K562 treated with DMSO at 1 percent for 4 hours (cell line): Measurements from ENCODE around the gene SPDYE1. TPM values are rescaled to one million over a fixed set of nuclear protein-coding genes. Genes with fewer than 3 reads are reported as not detected.

Experiments
- total RNA-seq: library from RNA; unstranded; fragments of 300-600 nt; gene quantifications from 2 replicates; pipeline ENCODE4 v1.2.3, GENCODE V29; 2022; ENCODE audit not compliant: insufficient read depth

The SPDYE1 gene, protein sequence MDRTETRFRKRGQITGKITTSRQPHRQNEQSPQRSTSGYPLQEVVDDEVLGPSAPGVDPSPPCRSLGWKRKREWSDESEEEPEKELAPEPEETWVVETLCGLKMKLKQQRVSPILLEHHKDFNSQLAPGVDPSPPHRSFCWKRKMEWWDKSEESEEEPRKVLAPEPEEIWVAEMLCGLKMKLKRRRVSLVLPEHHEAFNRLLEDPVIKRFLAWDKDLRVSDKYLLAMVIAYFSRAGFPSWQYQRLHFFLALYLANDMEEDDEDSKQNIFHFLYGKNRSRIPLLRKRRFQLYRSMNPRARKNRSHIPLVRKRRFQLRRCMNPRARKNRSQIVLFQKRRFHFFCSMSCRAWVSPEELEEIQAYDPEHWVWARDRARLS
- total RNA-seq, result not detected in 2 replicates

DNA sequence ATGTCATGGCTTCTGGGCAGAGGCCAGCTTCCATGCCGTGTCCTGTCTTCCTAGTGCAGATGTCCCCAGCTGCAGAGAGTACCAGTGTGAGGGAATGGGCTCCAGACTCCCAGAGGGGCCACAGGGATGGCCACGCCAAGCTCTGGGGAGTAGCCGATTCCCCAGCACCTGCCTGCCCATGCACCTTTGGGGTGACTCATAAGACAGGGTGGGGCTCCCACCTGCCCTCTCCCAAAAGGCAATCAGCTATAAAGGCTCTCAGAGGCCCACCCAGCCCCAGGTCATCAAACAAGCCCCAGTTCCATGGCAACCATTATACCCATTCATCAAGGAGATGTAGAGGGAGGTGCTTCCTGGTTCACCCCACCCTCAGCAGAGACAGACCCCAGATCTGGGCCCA lies at the start of gene SPDYE1:
Gene SPDYE1 (plus strand): TSS at position 366 of the 400 bp plus-strand sequence. CDS start 2,053 bp downstream, outside the sequence.

GRCh38 chr7:44044315-44045225 lies 46.9 kb downstream of the SPDYE1 start, which contains the start of gene DBNL:
TSS of gene DBNL (plus strand) at chr7:44044702. CDS start at chr7:44044738, 36 bp downstream.

Other genes with a start within 250 kb of the SPDYE1 start
- gene BLVRA, start 239.2 kb upstream of the SPDYE1 start, total RNA-seq, result 162 and 202 TPM in 2 replicates
- 242 and 278 TPM in 2 replicates for gene MRPS24, start 128.4 kb upstream of the SPDYE1 start, total RNA-seq
- 16.1 and 18.6 TPM in 2 replicates for gene URGCP, start 91.3 kb upstream of the SPDYE1 start, total RNA-seq
- 7.9 and 14.8 TPM in 2 replicates for gene UBE2D4, start 71.5 kb upstream of the SPDYE1 start, total RNA-seq
- gene DBNL, start 46.8 kb downstream of the SPDYE1 start, total RNA-seq, result 35.0 and 40.7 TPM in 2 replicates
- gene PGAM2, start 67.7 kb downstream of the SPDYE1 start, total RNA-seq, result not detected in 2 replicates
- gene POLM, start 84.6 kb downstream of the SPDYE1 start, total RNA-seq, result 6.3 and 8.4 TPM in 2 replicates
- 0.42 and 0.84 TPM in 2 replicates for gene AEBP1, start 106.4 kb downstream of the SPDYE1 start, total RNA-seq
- gene POLD2, start 125.7 kb downstream of the SPDYE1 start, total RNA-seq, result 146 and 183 TPM in 2 replicates
- gene MYL7, start 143.4 kb downstream of the SPDYE1 start, total RNA-seq, result not detected in 2 replicates
- not detected in 2 replicates for gene GCK, start 191.5 kb downstream of the SPDYE1 start, total RNA-seq
- 99.1 and 110 TPM in 2 replicates for gene YKT6, start 203.1 kb downstream of the SPDYE1 start, total RNA-seq